Endothelial cell of umbilical vein (primary cell): ENCODE data around the gene TCF15.

Experiments used
- CTCF ChIP-seq, 2 donors: IDR thresholded peaks; 1 replicate in 1 of 2; 2 replicates in 1 of 2; pipeline ENCODE4 v1.5.1; 2011; ENCODE audit warnings: low read length in 2 of 2, mild to moderate bottlenecking in 2 of 2, moderate library complexity in 2 of 2, control low read depth in 1 of 2, inconsistent platforms in 1 of 2, low read depth in 1 of 2; ENCODE audit not compliant: insufficient read depth in 1 of 2; ENCODE audit errors: extremely low read depth in 1 of 2
- POLR2A ChIP-seq: IDR thresholded peaks from 2 replicates; pipeline ENCODE4 v1.6.1; 2012; ENCODE audit warnings: low read depth, mild to moderate bottlenecking, control low read depth, low read length
- POLR2AphosphoS5 ChIP-seq: IDR thresholded peaks from 2 replicates; pipeline ENCODE4 v1.6.1; 2012; ENCODE audit warnings: low read depth, mild to moderate bottlenecking, control low read depth, low read length, moderate library complexity; ENCODE audit not compliant: insufficient read depth

- peak; percentile 25 to 45 for TF ChIP-seq CTCF (IDR thresholded peaks at IDR 0.05; ENCODE audit: extremely low read depth in 1 of 2, insufficient read depth in 1 of 2, low read depth in 1 of 2, low read length in 2 of 2)
- no peak for TF ChIP-seq POLR2A
- TF ChIP-seq POLR2AphosphoS5: no peak
Observed at GRCh38 chr20:577167-577791, 32.8 kb downstream of the TCF15 start.
